IMR-90 (cell line): ENCODE measurements around the gene MGAT4A. TPM values are rescaled to one million over a fixed set of nuclear protein-coding genes. Genes with fewer than 3 reads are reported as not detected.

Source experiments
- ATAC-seq: fragments of 200-7000 bp; cut with Tn5 transposase; 2 replicates; pipeline ENCODE4 v1.9.1; 2020; ENCODE audit warnings: low read depth, mild to moderate bottlenecking, moderate library complexity
- BruUV-seq: library from RNA; stranded (reverse); fragments of 400-500 nt; replicated peaks from 2 replicates; lab custom pipeline; 2021; lab: Mats Ljungman, UMichigan
- CTCF ChIA-PET: fragments of 300-600 bp; formaldehyde crosslinking; extraction: SDS; loops from one replicate; lab custom pipeline; 2021; ENCODE audit warnings: antibody characterized with exemption; lab: Yijun Ruan, JAX
- POLR2A ChIA-PET: fragments of 300-600 bp; sonication (Branson Sonifier 250); formaldehyde crosslinking; loops from one replicate; lab custom pipeline; 2022; ENCODE audit warnings: antibody characterized with exemption; ENCODE audit not compliant: unreplicated experiment; lab: Charles Lee
- DNase-seq: peaks from one replicate; pipeline ENCODE4 v3.0.0; 2013
- H2AFZ ChIP-seq: replicated peaks from 2 replicates; pipeline ENCODE3; 2013; ENCODE audit warnings: low read length, mild to moderate bottlenecking; ENCODE audit not compliant: poor library complexity
- H2AK5ac ChIP-seq: 2 replicates; pipeline ENCODE4 v1.6.1; 2013; ENCODE audit warnings: low read depth, low read length, inconsistent platforms
- H2AK9ac ChIP-seq: replicated peaks from 2 replicates; pipeline ENCODE3; 2013; ENCODE audit warnings: mild to moderate bottlenecking, low read depth, low read length, moderate library complexity; ENCODE audit not compliant: poor library complexity
- H2BK120ac ChIP-seq: 2 replicates; pipeline ENCODE4 v1.6.1; 2013; ENCODE audit warnings: low read depth, low read length, inconsistent platforms
- H2BK15ac ChIP-seq: 3 replicates; pipeline ENCODE4 v1.6.1; 2013; ENCODE audit warnings: low read depth, low read length, inconsistent platforms
- H2BK20ac ChIP-seq: 2 replicates; pipeline ENCODE4 v1.6.1; 2013; ENCODE audit warnings: low read depth, mild to moderate bottlenecking, inconsistent platforms, low read length, moderate library complexity
- H2BK5ac ChIP-seq: 2 replicates; pipeline ENCODE4 v1.6.1; 2013; ENCODE audit warnings: mild to moderate bottlenecking, low read depth, low read length, inconsistent platforms; ENCODE audit not compliant: poor library complexity, severe bottlenecking
- H3K14ac ChIP-seq: replicated peaks from 2 replicates; pipeline ENCODE4 v1.6.1; 2013; ENCODE audit warnings: low read depth, low read length, inconsistent platforms
- H3K18ac ChIP-seq: 2 replicates; pipeline ENCODE4 v1.6.1; 2013; ENCODE audit warnings: low read depth, low read length, control low read depth
- H3K23ac ChIP-seq: 2 replicates; pipeline ENCODE4 v1.6.1; 2013; ENCODE audit warnings: low read depth, low read length, inconsistent platforms
- H3K27ac ChIP-seq: 2 replicates; pipeline ENCODE4 v1.5.1; 2013; ENCODE audit warnings: mild to moderate bottlenecking, control low read depth, low read length; ENCODE audit not compliant: insufficient read depth
- H3K27me3 ChIP-seq: 2 replicates; pipeline ENCODE4 v1.6.1; 2013; ENCODE audit warnings: low read length; ENCODE audit not compliant: control insufficient read depth, insufficient read depth
- H3K36me3 ChIP-seq: 2 replicates; pipeline ENCODE4 v1.6.1; 2013; ENCODE audit warnings: low read length, mixed read lengths; ENCODE audit not compliant: control insufficient read depth, insufficient read depth
- H3K4ac ChIP-seq: 2 replicates; pipeline ENCODE4 v1.6.1; 2013; ENCODE audit warnings: low read depth, low read length, inconsistent platforms
- H3K4me1 ChIP-seq: 2 replicates; pipeline ENCODE4 v1.6.1; 2013; ENCODE audit warnings: low read length, mixed read lengths; ENCODE audit not compliant: control insufficient read depth, insufficient read depth
- H3K4me2 ChIP-seq: 2 replicates; pipeline ENCODE4 v1.6.1; 2013; ENCODE audit warnings: low read depth, mild to moderate bottlenecking, control low read depth, low read length, moderate library complexity
- H3K4me3 ChIP-seq: 2 replicates; pipeline ENCODE4 v1.5.1; 2013; ENCODE audit warnings: low read depth, mild to moderate bottlenecking, control low read depth, low read length, moderate library complexity; ENCODE audit not compliant: insufficient read depth
- H3K56ac ChIP-seq: 2 replicates; pipeline ENCODE4 v1.6.1; 2013; ENCODE audit warnings: low read length, inconsistent platforms; ENCODE audit not compliant: insufficient read depth; ENCODE audit errors: extremely low read depth
- H3K79me1 ChIP-seq, 2 experiments: 2 replicates each; pipeline ENCODE4 v1.6.1; 2013; ENCODE audit warnings: low read length in 2 of 2, inconsistent platforms in 1 of 2, low read depth in 1 of 2
- H3K9ac ChIP-seq: 2 replicates; pipeline ENCODE4 v1.6.1; 2013; ENCODE audit warnings: low read depth, low read length, control low read depth
- H3K9me1 ChIP-seq: 2 replicates; pipeline ENCODE4 v1.6.1; 2013; ENCODE audit warnings: low read length, inconsistent platforms; ENCODE audit not compliant: insufficient read depth
- H3K9me3 ChIP-seq: 2 replicates; pipeline ENCODE4 v1.6.1; 2013; ENCODE audit warnings: low read length; ENCODE audit not compliant: control insufficient read depth, insufficient read depth
- H4K20me1 ChIP-seq: 2 replicates; pipeline ENCODE4 v1.6.1; 2013; ENCODE audit warnings: low read length, inconsistent platforms; ENCODE audit not compliant: insufficient read depth
- H4K5ac ChIP-seq: 2 replicates; pipeline ENCODE4 v1.6.1; 2013; ENCODE audit warnings: mild to moderate bottlenecking, low read depth, low read length, control low read depth
- H4K8ac ChIP-seq, 2 experiments: 2 replicates each; pipeline ENCODE4 v1.6.1; 2013; ENCODE audit warnings: low read depth in 2 of 2, low read length in 2 of 2, control low read depth in 1 of 2, inconsistent platforms in 1 of 2
- H4K91ac ChIP-seq: 2 replicates; pipeline ENCODE4 v1.6.1; 2013; ENCODE audit warnings: low read depth, low read length, inconsistent platforms; ENCODE audit not compliant: insufficient read depth
- CEBPB ChIP-seq: IDR thresholded peaks from 2 replicates; pipeline ENCODE4 v1.6.1; 2012; ENCODE audit warnings: low read depth, low read length, improper control_type of control experiment
- FOS ChIP-seq: fragments of 150-350 bp; IDR thresholded peaks from 2 replicates; pipeline ENCODE4 v1.6.1; 2016; ENCODE audit warnings: low read depth, low read length
- SMC3 ChIP-seq: fragments of 150-350 bp; IDR thresholded peaks from 2 replicates; pipeline ENCODE4 v1.6.1; 2016; ENCODE audit warnings: low read depth, mild to moderate bottlenecking, antibody characterized with exemption, low read length, moderate library complexity
- WGBS, 2 experiments: methylation state at CpG; one replicate each; pipeline versions ENCODE4 v1.1.5 to v1.1.7; 2013; ENCODE audit warnings: missing lambda C conversion rate in 2 of 2; ENCODE audit not compliant: insufficient read length in 1 of 2; ENCODE audit errors: extremely low coverage in 2 of 2; 5-methylcytosine and 5-hydroxymethylcytosine counted together
- dilution Hi-C: fragments of 300-500 bp; cut with HindIII; formaldehyde crosslinking; loops from one replicate; pipeline ENCODE4 v1.14.3; 2018; ENCODE audit warnings: low sequenced_read_pairs; ENCODE audit not compliant: unreplicated experiment
- in situ Hi-C: fragments of 300-500 bp; cut with MboI; formaldehyde crosslinking; loops from 3 replicates; pipeline ENCODE4 v1.14.3; 2019; ENCODE audit warnings: low sequenced_read_pairs, inconsistent platforms, mixed read lengths
- intact Hi-C: fragments of 100-400 bp; cut with micrococcal nuclease; formaldehyde crosslinking; loops from 2 replicates; pipeline ENCODE4 v1.10.0; 2022
- polyA plus RNA-seq, 3 experiments: library from polyadenylated mRNA; depleted of rRNA; stranded (reverse); fragments of >200 nt; gene quantifications; 2 replicates each; pipeline ENCODE4 v1.2.3, GENCODE V29; 2012; ENCODE audit warnings: low replicate concordance in 1 of 3
- total RNA-seq: library from RNA; depleted of rRNA; stranded (reverse); fragments of >200 nt; gene quantifications from 2 replicates; pipeline ENCODE4 v1.2.3, GENCODE V29; 2012
- TF ChIP-seq, protein P1 (sequence below): fragments of 150-350 bp; IDR thresholded peaks from 2 replicates; pipeline ENCODE4 v1.6.1; 2016; ENCODE audit warnings: low read depth, mild to moderate bottlenecking, low read length, moderate library complexity, borderline replicate concordance

MGAT4A gene
- total and polyA plus RNA-seq, 2 of the 4 experiments (the other 2 are of a cell fraction) = under 0.01 TPM; not detected in 1

DNA sequence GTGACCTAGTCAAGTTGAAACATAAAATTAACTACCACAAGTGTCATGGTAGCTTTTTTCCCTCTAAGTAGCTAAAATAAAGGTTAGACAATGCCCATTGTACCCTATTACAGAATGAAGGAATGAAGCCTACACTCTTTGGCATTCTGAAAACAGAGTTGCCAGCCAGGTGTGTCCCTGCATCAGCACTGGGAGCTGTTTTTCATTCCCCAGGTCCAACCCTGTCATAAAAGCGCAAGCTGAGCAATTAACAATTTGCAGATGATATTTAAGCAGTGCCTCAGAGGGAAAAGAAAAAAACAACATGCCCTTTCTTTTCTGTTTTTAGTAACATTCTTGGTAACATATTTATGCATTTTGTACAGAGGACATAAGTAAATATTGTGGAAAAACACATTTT is 46.8 kb upstream of the MGAT4A start:
- no peak overlapping the region for H3K9ac ChIP-seq
- H3K27ac ChIP-seq = no peak overlapping the region
- H2BK15ac ChIP-seq = no peak overlapping the region
- H2BK120ac ChIP-seq = no peak overlapping the region
- H4K91ac ChIP-seq = no peak overlapping the region
- in situ Hi-C loops = no loop called here
- ATAC-seq = no peak
- no peaks in the 10 kb centered on the region for H3K9me3 ChIP-seq
- H2AFZ ChIP-seq = no peak overlapping the region
- no peak overlapping the region for H2BK20ac ChIP-seq
- H4K8ac ChIP-seq = no peak overlapping the region
- CTCF ChIA-PET = interaction anchor here (0.5 kb wide), 1 partner anchor 176 kb away, joined by 3 read pairs; no protein-coding TSS in a partner anchor
- no peak overlapping the region for H4K5ac ChIP-seq
- H2BK5ac ChIP-seq = no peak overlapping the region
- H2AK5ac ChIP-seq = no peak overlapping the region
- H3K9me1 ChIP-seq = no peaks in the 10 kb centered on the region
- no peak overlapping the region for H3K14ac ChIP-seq
- H3K36me3 ChIP-seq = no peaks in the 10 kb centered on the region
- H3K18ac ChIP-seq = no peak overlapping the region
- H3K4me1 ChIP-seq = no peaks in the 10 kb centered on the region
- WGBS, 2 experiments = no CpG with 5 or more reads among the region's 1 CpG
- no peaks in the 10 kb centered on the region for H4K20me1 ChIP-seq
- no peak overlapping the region for H3K4me3 ChIP-seq
- H3K4ac ChIP-seq = no peak overlapping the region
- H2AK9ac ChIP-seq = no peak overlapping the region
- intact Hi-C loops = no loop called here
- BruUV-seq = no TSS peak
- no peak for DNase-seq
- dilution Hi-C loops = no loop called here
- POLR2A ChIA-PET = no interaction called here
- peaks cover 10% of the 10 kb centered on the region; the same call in 1 of the 2 replicates for H3K27me3 ChIP-seq
- no peaks in the 10 kb centered on the region for H3K79me1 ChIP-seq
- no peak overlapping the region for H3K23ac ChIP-seq
- TF ChIP-seq SMC3 (no peak), CEBPB (no peak), FOS (no peak)
- TF ChIP-seq, protein P1, sequence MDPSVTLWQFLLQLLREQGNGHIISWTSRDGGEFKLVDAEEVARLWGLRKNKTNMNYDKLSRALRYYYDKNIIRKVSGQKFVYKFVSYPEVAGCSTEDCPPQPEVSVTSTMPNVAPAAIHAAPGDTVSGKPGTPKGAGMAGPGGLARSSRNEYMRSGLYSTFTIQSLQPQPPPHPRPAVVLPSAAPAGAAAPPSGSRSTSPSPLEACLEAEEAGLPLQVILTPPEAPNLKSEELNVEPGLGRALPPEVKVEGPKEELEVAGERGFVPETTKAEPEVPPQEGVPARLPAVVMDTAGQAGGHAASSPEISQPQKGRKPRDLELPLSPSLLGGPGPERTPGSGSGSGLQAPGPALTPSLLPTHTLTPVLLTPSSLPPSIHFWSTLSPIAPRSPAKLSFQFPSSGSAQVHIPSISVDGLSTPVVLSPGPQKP = no peak
- H3K4me2 ChIP-seq = no peak overlapping the region
- no peak overlapping the region for H3K56ac ChIP-seq
